GM12878 (cell line): ENCODE measurements around the gene RUNDC3A. TPM values are rescaled to one million over a fixed set of nuclear protein-coding genes. Genes with fewer than 3 reads are reported as not detected.
A peak's percentile ranks its signal among the peaks of the same experiment; 100 is the strongest.

ENCODE experiments used
- ATAC-seq: fragments of 200-7000 bp; cut with Tn5 transposase; 3 replicates; pipeline ENCODE4 v1.9.1; 2020; ENCODE audit warnings: mild to moderate bottlenecking, moderate library complexity
- BruUV-seq: library from RNA; stranded (reverse); fragments of 400-500 nt; replicated peaks from 2 replicates; lab custom pipeline; 2021; lab: Mats Ljungman, UMichigan
- CTCF ChIA-PET: fragments of 300-600 bp; sonication (Branson Sonifier 250); formaldehyde crosslinking; extraction: SDS; loops from one replicate; lab custom pipeline; 2021; ENCODE audit warnings: inconsistent platforms; lab: Yijun Ruan, JAX
- POLR2A ChIA-PET: fragments of 350-600 bp; formaldehyde crosslinking; extraction: SDS; loops from one replicate; lab custom pipeline; 2021; ENCODE audit warnings: inconsistent platforms; lab: Charles Lee
- RAD21 ChIA-PET: fragments of 300-600 bp; sonication (Branson Sonifier 250); formaldehyde crosslinking; loops from one replicate; lab custom pipeline; 2023; ENCODE audit warnings: antibody characterized with exemption; ENCODE audit not compliant: unreplicated experiment; lab: Charles Lee
- SMC1A ChIA-PET: fragments of 300-600 bp; sonication (Branson Sonifier 250); formaldehyde crosslinking; loops from one replicate; lab custom pipeline; 2023; ENCODE audit not compliant: unreplicated experiment, uncharacterized antibody; lab: Charles Lee
- DNase-seq: peaks from one replicate; pipeline ENCODE4 v3.0.0-alpha.2; 2011; ENCODE audit warnings: low read depth, low spot score
- FAIRE-seq: peaks from 3 replicates; lab custom pipeline; 2011; peaks lifted over from hg19 to GRCh38; lab: Jason Lieb, UNC
- H2AFZ ChIP-seq: 2 replicates; pipeline ENCODE4 v1.6.0; 2011; ENCODE audit warnings: low read depth, low read length, control low read depth; ENCODE audit not compliant: control insufficient read depth
- H3K27ac ChIP-seq: 2 replicates; pipeline ENCODE4 v1.5.1; 2011; ENCODE audit warnings: control low read depth; ENCODE audit not compliant: control insufficient read depth, insufficient read depth
- H3K27me3 ChIP-seq, 2 experiments: replicated peaks in 1 of 2; 2 replicates each; pipeline versions ENCODE4 v1.6.0 to v1.6.1; 2011; ENCODE audit warnings: low read length in 1 of 2; ENCODE audit not compliant: control insufficient read depth in 2 of 2, insufficient read depth in 2 of 2
- H3K36me3 ChIP-seq, 2 experiments: 2 replicates each; pipeline ENCODE4 v1.5.1; 2011; ENCODE audit warnings: low read length in 1 of 2; ENCODE audit not compliant: control insufficient read depth in 2 of 2, insufficient read depth in 2 of 2
- H3K4me1 ChIP-seq: 2 replicates; pipeline ENCODE4 v1.6.1; 2011; ENCODE audit warnings: mild to moderate bottlenecking, low read length, moderate library complexity, mixed read lengths; ENCODE audit not compliant: control insufficient read depth, insufficient read depth
- H3K4me2 ChIP-seq: 2 replicates; pipeline ENCODE4 v1.6.0; 2011; ENCODE audit warnings: control low read depth; ENCODE audit not compliant: control insufficient read depth, insufficient read depth
- H3K4me3 ChIP-seq: fragments of 200-600 bp; sonication (generic); 2 replicates; pipeline ENCODE4 v1.5.1; 2016
- H3K79me2 ChIP-seq: 2 replicates; pipeline ENCODE4 v1.6.0; 2011; ENCODE audit warnings: low read length; ENCODE audit not compliant: control insufficient read depth, insufficient read depth
- H3K9ac ChIP-seq: 2 replicates; pipeline ENCODE4 v1.8.0; 2011; ENCODE audit warnings: low read length, control low read depth, mixed read lengths; ENCODE audit not compliant: control insufficient read depth, insufficient read depth
- H3K9me3 ChIP-seq: replicated peaks from 3 replicates; pipeline ENCODE4 v1.5.1; 2011; ENCODE audit warnings: mild to moderate bottlenecking, low read length; ENCODE audit not compliant: control insufficient read depth, insufficient read depth
- H4K20me1 ChIP-seq: 2 replicates; pipeline ENCODE4 v1.6.0; 2011; ENCODE audit not compliant: control insufficient read depth, insufficient read depth
- BCL3 ChIP-seq: IDR thresholded peaks from 2 replicates; pipeline ENCODE4 v1.6.1; 2011; ENCODE audit warnings: borderline replicate concordance, low read depth, mild to moderate bottlenecking, moderate library complexity, low read length; ENCODE audit not compliant: insufficient read depth, poor library complexity, severe bottlenecking
- BHLHE40 ChIP-seq, 2 experiments: fragments of 450-650 bp in 1 of 2; IDR thresholded peaks; 2 replicates each; pipeline ENCODE4 v1.6.1; 2011 to 2017; ENCODE audit warnings: low read depth in 2 of 2, borderline replicate concordance in 1 of 2, improper control_type of control experiment in 1 of 2, low read length in 1 of 2, mild to moderate bottlenecking in 1 of 2
- CBX5 ChIP-seq: sonication (generic); IDR thresholded peaks from 2 replicates; pipeline ENCODE4 v1.6.1; 2016; ENCODE audit warnings: low read depth, moderate library complexity, mild to moderate bottlenecking, inconsistent platforms
- CREM ChIP-seq: IDR thresholded peaks from 2 replicates; pipeline ENCODE4 v1.6.1; 2014; ENCODE audit warnings: antibody characterized with exemption, low read depth
- CTCF ChIP-seq, 3 experiments: IDR thresholded peaks in 2 of 3; conservative IDR thresholded peaks in 1 of 3; 2 replicates each; pipeline ENCODE4 v1.5.1; 2011; ENCODE audit warnings: low read depth in 3 of 3, low read length in 3 of 3, mild to moderate bottlenecking in 3 of 3, control low read depth in 2 of 3, moderate library complexity in 2 of 3, inconsistent platforms in 1 of 3, mixed read lengths in 1 of 3; ENCODE audit not compliant: control insufficient read depth in 2 of 3, insufficient read depth in 1 of 3; ENCODE audit errors: extremely low read depth in 1 of 3
- ESRRA ChIP-seq: IDR thresholded peaks from 2 replicates; pipeline ENCODE4 v1.6.1; 2012; ENCODE audit warnings: mild to moderate bottlenecking, low read length, improper control_type of control experiment
- GATAD2B ChIP-seq: fragments of 450-650 bp; conservative IDR thresholded peaks from 2 replicates; pipeline ENCODE4 v1.6.1; 2017; ENCODE audit warnings: low read depth, mild to moderate bottlenecking, moderate library complexity
- HCFC1 ChIP-seq: fragments of 150-350 bp; IDR thresholded peaks from 2 replicates; pipeline ENCODE4 v1.6.1; 2014; ENCODE audit warnings: low read length
- MTA3 ChIP-seq: IDR thresholded peaks from 2 replicates; pipeline ENCODE4 v1.6.1; 2012; ENCODE audit warnings: low read length, inconsistent platforms, borderline replicate concordance
- NFYA ChIP-seq: IDR thresholded peaks from 2 replicates; pipeline ENCODE4 v1.6.1; 2011; ENCODE audit warnings: low read depth, mild to moderate bottlenecking, low read length, improper control_type of control experiment, borderline replicate concordance
- REST ChIP-seq: IDR thresholded peaks from 2 replicates; pipeline ENCODE4 v1.6.1; 2012; ENCODE audit warnings: mild to moderate bottlenecking, low read depth, low read length
- RFX5 ChIP-seq: IDR thresholded peaks from 2 replicates; pipeline ENCODE4 v1.6.1; 2011; ENCODE audit warnings: low read depth, low read length, improper control_type of control experiment
- SMAD5 ChIP-seq: IDR thresholded peaks from 2 replicates; pipeline ENCODE4 v1.6.1; 2016; ENCODE audit warnings: antibody characterized with exemption, low read depth
- SREBF2 ChIP-seq: IDR thresholded peaks from 2 replicates; pipeline ENCODE4 v1.6.1; 2012; ENCODE audit warnings: mild to moderate bottlenecking, low read length
- TARDBP ChIP-seq: IDR thresholded peaks from 2 replicates; pipeline ENCODE4 v1.6.1; 2016; ENCODE audit warnings: borderline replicate concordance
- YY1 ChIP-seq: IDR thresholded peaks from 2 replicates; pipeline ENCODE4 v1.6.1; 2011; ENCODE audit warnings: low read depth, mild to moderate bottlenecking, low read length
- ZNF207 ChIP-seq: fragments of 450-650 bp; IDR thresholded peaks from 2 replicates; pipeline ENCODE4 v1.6.1; 2014; ENCODE audit warnings: antibody characterized with exemption, mild to moderate bottlenecking, borderline replicate concordance
- WGBS: methylation state at CpG from one replicate; pipeline ENCODE4 v1.1.6; 2016; ENCODE audit warnings: low lambda C conversion rate; ENCODE audit not compliant: insufficient replicate concordance, insufficient coverage; ENCODE audit errors: missing lambda C conversion rate; 5-methylcytosine and 5-hydroxymethylcytosine counted together
- in situ Hi-C: fragments of 300-500 bp; cut with MboI; formaldehyde crosslinking; loops from 9 replicates; pipeline ENCODE4 v1.14.3; 2018; ENCODE audit warnings: mixed read lengths
- intact Hi-C: fragments of 100-400 bp; cut with micrococcal nuclease; formaldehyde crosslinking; loops from one replicate; pipeline ENCODE4 v1.14.2; 2022; ENCODE audit not compliant: unreplicated experiment
- polyA plus RNA-seq, 11 experiments: library from polyadenylated mRNA; depleted of rRNA in 4 of 11; unstranded in 6 of 11; stranded (reverse) in 5 of 11; fragments of >200 nt; fragmentation: Nextera tagmentation in 4 of 11; fragmentation: Illumina TruSeq in 1 of 11; extraction: Ambion mirVana in 4 of 11; extraction: Trizol in 1 of 11; gene quantifications; 1 replicate in 1 of 11; 2 replicates in 10 of 11; pipeline versions ENCODE4 v1.2.1 to v1.2.3, GENCODE V29; 2011 to 2016; ENCODE audit warnings: inconsistent platforms in 2 of 11, missing spikeins in 2 of 11, low read depth in 1 of 11
- total RNA-seq, 4 experiments: library from RNA; depleted of rRNA in 3 of 4; stranded (reverse); fragments of >200 nt in 3 of 4; fragmentation: Illumina TruSeq in 1 of 4; extraction: Trizol in 1 of 4; gene quantifications; 2 replicates each; pipeline versions ENCODE4 v1.2.1 to v1.2.3, GENCODE V29; 2013 to 2021

RUNDC3A gene
- total and polyA plus RNA-seq, 10 of the 15 experiments (the other 5 are each of a cell fraction or from before 2014, with no cell fraction given): 0.07 to 0.17 TPM; not detected in 8

- no peak overlapping the region for H3K9ac ChIP-seq
- H2AFZ ChIP-seq: no peak overlapping the region
- H3K4me1 ChIP-seq: peaks cover 40% of the 10 kb centered on the region
- peaks cover 27% of the 10 kb centered on the region for H3K79me2 ChIP-seq
- ATAC-seq: peak; percentile 53
- WGBS: 52% methylated on average over 6 of the region's 6 CpGs
- no peaks in the 10 kb centered on the region for H3K9me3 ChIP-seq
- H4K20me1 ChIP-seq: no peaks in the 10 kb centered on the region
- ChIA-PET RAD21 (interaction anchor here (0.8 to 3.0 kb wide), 5 partner anchors 20 to 140 kb away, joined by 3 to 21 read pairs (median 4); no protein-coding TSS in a partner anchor), POLR2A (no interaction called here), SMC1A (interaction anchor here (0.8 to 2.5 kb wide), 7 partner anchors 12 to 166 kb away, joined by 3 to 10 read pairs (median 3); partner anchors contain the start of gene FAM171A2), CTCF (interaction anchor here (0.5 to 12.5 kb wide), 16 partner anchors 7 to 697 kb away, joined by 3 to 154 read pairs (median 6); partner anchors contain the start of genes FAM171A2 and SLC25A39)
- peaks cover 18 to 20% of the 10 kb centered on the region in 2 experiments; a peak in 3 of 4 replicates for H3K36me3 ChIP-seq
- no peak overlapping the region for H3K4me3 ChIP-seq
- BruUV-seq: no TSS peak
- peak; percentile 84 for FAIRE-seq
- 0 out of 2 replicates have a peak overlapping the region, but pooled peaks have one; percentile 7 for H3K4me2 ChIP-seq
- no peaks in the 10 kb centered on the region; a peak in 1 of 4 replicates for H3K27me3 ChIP-seq
- in situ Hi-C loops: no loop called here
- intact Hi-C loops: no loop called here
- no peak overlapping the region for H3K27ac ChIP-seq
- peak; percentile 27 for DNase-seq
- TF ChIP-seq NFYA (no peak), YY1 (peak; percentile 74), BHLHE40 (IDR thresholded peaks at IDR 0.05; ENCODE audit: borderline replicate concordance in 1 of 2, low read depth in 2 of 2, low read length in 1 of 2) (peak; percentile 4 to 26; a peak in 1 of 4 replicates), TARDBP (no peak), CTCF (IDR thresholded peaks at IDR 0.05 in 2 of 3, conservative IDR thresholded peaks at IDR 0.05 in 1 of 3; ENCODE audit: control insufficient read depth in 2 of 3, extremely low read depth in 1 of 3, insufficient read depth in 1 of 3, low read depth in 3 of 3, low read length in 3 of 3) (peak; percentile 87 to 97 (median 88)), HCFC1 (no peak), BCL3 (no peak), ZNF207 (no peak), CREM (no peak), ESRRA (no peak), GATAD2B (0 out of 2 replicates have a peak, but pooled peaks have one; percentile 41), SREBF2 (no peak), CBX5 (no peak), RFX5 (no peak), REST (no peak), SMAD5 (no peak), MTA3 (no peak)
Measured at GRCh38 chr17:44350733-44351226, 42.4 kb downstream of the RUNDC3A start.
